ENCODE measurements around the gene FREM3. TPM values are rescaled to one million over a fixed set of nuclear protein-coding genes. Genes with fewer than 3 reads are reported as not detected.

The FREM3 gene
- not detected in 2 replicates for total RNA-seq

DNA sequence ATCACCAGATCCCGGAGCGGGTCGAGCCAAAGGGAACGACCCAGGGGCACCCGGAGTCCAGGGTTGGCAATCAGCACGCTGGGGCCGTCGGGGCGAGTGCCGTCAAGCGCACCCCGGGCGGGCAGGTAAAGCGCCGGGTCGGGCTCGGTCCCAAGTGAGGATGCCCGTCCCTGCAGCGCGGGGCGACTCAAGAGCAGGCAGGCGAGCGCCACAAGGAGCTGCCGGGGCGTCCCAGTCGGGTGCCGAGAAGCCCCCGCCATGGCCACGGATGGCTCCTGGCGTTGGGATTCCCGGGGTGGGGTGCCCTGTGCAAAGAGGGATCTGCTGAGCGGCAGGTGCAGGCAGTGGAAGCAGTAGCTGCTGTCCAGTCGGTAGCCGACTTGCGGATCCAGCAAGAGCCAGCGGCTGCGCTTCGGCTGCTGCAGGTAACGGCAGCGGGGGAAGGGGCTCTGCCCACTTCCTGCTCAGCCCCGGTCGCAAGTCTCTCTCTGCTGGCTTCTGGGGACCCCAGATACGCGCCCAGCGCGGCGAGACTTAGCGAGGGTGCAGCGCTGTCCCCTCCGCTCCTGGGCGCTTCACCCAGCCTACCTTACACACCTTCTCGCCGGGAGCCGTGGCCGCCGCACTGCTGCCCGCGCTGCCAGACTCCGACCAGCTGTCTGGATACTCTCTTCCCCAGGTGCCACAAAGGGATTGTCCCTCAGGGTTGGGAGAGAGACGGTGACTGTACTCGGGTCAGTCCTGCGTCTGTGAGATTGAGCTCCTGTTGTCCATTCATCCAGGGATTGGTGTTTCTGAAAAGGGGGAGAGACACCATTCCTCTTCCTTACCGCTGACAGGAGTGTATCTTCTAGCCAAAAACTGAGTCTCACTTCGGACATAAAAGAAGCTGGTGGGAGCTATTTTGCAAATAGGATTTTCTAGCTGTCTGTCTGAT, at the start of gene FREM3:
TSS of gene FREM3 (minus strand) at position 260 of the 937 bp plus-strand sequence. CDS start at position 260, 0 bp downstream.

Other genes starting within 250 kb of the FREM3 start
- gene SMARCA5, start 187.0 kb downstream of the FREM3 start, total RNA-seq, result 34.1 and 35.6 TPM in 2 replicates
- 1.0 and 2.8 TPM in 2 replicates for gene GYPE, start 204.9 kb upstream of the FREM3 start, total RNA-seq